ENCODE data around the gene SYT17. TPM values are rescaled to one million over a fixed set of nuclear protein-coding genes. Genes with fewer than 3 reads are reported as not detected.

The SYT17 gene
- total RNA-seq, 3 donors from 2014 or later (not counting 1 experiment from before 2014, with no cell fraction given) = 0.65 to 1.6 TPM; not detected in 1

DNA sequence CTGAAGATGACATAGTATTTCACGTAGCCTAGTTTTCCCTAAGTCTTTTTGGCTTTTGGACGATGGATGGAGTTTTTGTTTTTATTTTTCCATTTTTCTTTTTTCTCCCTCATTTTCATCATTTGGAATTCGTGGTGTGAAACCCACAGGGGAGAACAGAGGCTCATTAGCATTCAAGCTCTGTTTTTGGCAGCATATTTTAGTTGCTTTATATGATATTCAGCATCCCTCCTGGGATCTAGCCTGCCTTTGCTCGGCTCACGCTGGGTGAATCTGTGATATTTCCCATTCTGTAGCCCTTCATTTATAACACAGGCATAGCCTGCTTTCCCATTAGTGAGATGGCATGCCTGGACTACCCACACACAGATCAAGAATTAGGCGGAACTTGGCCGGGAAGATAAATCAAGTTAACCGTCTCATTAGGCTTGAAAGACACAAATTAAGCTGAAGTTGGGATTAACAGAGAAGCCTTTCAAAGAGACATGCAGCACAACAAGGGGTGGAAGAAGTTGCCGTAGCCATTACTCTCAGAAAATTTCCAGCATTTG is 97.4 kb downstream of the SYT17 start:
- no peak overlapping the region for H3K4me3 ChIP-seq (ENCODE audit: low read length)
- Mint-ChIP-seq H3K4me1 (no peaks in the 10 kb centered on the region), H3K9me3 (peaks cover 2 to 5% of the 10 kb centered on the region in 2 donors), H3K27me3 (ENCODE audit: low read depth in 2 of 2) (no peaks in the 10 kb centered on the region), H3K4me3 (no peak overlapping the region), H3K36me3 (no peaks in the 10 kb centered on the region), H3K27ac (no peak overlapping the region)
- no peak overlapping the region for H3K27ac ChIP-seq (ENCODE audit: low read length)
- ATAC-seq (no peak), DNase-seq (no peak)
- TF ChIP-seq, protein P1, sequence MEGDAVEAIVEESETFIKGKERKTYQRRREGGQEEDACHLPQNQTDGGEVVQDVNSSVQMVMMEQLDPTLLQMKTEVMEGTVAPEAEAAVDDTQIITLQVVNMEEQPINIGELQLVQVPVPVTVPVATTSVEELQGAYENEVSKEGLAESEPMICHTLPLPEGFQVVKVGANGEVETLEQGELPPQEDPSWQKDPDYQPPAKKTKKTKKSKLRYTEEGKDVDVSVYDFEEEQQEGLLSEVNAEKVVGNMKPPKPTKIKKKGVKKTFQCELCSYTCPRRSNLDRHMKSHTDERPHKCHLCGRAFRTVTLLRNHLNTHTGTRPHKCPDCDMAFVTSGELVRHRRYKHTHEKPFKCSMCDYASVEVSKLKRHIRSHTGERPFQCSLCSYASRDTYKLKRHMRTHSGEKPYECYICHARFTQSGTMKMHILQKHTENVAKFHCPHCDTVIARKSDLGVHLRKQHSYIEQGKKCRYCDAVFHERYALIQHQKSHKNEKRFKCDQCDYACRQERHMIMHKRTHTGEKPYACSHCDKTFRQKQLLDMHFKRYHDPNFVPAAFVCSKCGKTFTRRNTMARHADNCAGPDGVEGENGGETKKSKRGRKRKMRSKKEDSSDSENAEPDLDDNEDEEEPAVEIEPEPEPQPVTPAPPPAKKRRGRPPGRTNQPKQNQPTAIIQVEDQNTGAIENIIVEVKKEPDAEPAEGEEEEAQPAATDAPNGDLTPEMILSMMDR (IDR thresholded peaks at IDR 0.05) = no peak
- no peaks in the 10 kb centered on the region for H3K36me3 ChIP-seq (ENCODE audit: control insufficient read depth, insufficient read depth, low read length)
- intact Hi-C loops (cut with micrococcal nuclease) = no loop called here
- H3K4me1 ChIP-seq (ENCODE audit: control insufficient read depth, insufficient read depth, low read length) = no peaks in the 10 kb centered on the region
- WGBS (ENCODE audit: insufficient coverage) = 82% methylated on average over 7 of the region's 9 CpGs
- peaks cover 3% of the 10 kb centered on the region for H3K9me3 ChIP-seq (ENCODE audit: control insufficient read depth, insufficient read depth, low read length)
- no peaks in the 10 kb centered on the region for H3K27me3 ChIP-seq (ENCODE audit: control insufficient read depth, insufficient read depth, low read length)

GRCh38 chr16:19266774-19267173 is 98.7 kb downstream of the SYT17 start:
- Mint-ChIP-seq H3K4me3 (no peak overlapping the region), H3K27me3 (ENCODE audit: low read depth in 2 of 2) (peaks cover 0 to 3% of the 10 kb centered on the region in 2 donors), H3K4me1 (no peaks in the 10 kb centered on the region), H3K27ac (no peak overlapping the region), H3K36me3 (no peaks in the 10 kb centered on the region), H3K9me3 (peaks cover 2 to 5% of the 10 kb centered on the region in 2 donors)
- H3K36me3 ChIP-seq (ENCODE audit: control insufficient read depth, insufficient read depth, low read length) = no peaks in the 10 kb centered on the region
- no peaks in the 10 kb centered on the region for H3K27me3 ChIP-seq (ENCODE audit: control insufficient read depth, insufficient read depth, low read length)
- TF ChIP-seq, protein P1 (IDR thresholded peaks at IDR 0.05) = no peak
- no peak overlapping the region for H3K27ac ChIP-seq (ENCODE audit: low read length)
- no peak overlapping the region for H3K4me3 ChIP-seq (ENCODE audit: low read length)
- intact Hi-C loops (cut with micrococcal nuclease) = no loop called here
- WGBS (ENCODE audit: insufficient coverage) = 92% methylated on average over 11 of the region's 11 CpGs
- no peak for ATAC-seq
- no peaks in the 10 kb centered on the region for H3K4me1 ChIP-seq (ENCODE audit: control insufficient read depth, insufficient read depth, low read length)
- no peak for DNase-seq
- peaks cover 3% of the 10 kb centered on the region for H3K9me3 ChIP-seq (ENCODE audit: control insufficient read depth, insufficient read depth, low read length)

DNA sequence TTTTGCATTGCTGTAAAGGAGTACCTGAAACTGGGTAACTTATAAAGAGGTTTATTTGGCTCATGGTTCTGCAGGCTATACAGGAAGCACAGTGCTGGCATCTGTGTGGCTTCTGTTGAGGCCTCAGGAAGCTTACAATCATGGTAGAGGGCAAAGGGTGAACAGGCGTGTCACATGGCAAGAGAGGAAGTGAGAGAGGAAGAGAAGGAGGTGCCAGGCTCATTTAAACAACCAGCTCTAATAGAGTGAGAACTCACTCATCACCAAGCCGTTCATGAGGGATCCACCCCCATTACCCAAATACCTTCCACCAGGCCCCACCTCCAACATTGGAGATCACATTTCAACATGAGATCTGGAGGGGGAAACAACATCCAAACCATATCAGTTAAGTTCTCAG is 101.1 kb downstream of the SYT17 start:
- Mint-ChIP-seq H3K4me3 (no peak overlapping the region), H3K36me3 (no peaks in the 10 kb centered on the region), H3K4me1 (no peaks in the 10 kb centered on the region), H3K9me3 (peaks cover 2 to 5% of the 10 kb centered on the region in 2 donors), H3K27ac (no peak overlapping the region), H3K27me3 (ENCODE audit: low read depth in 2 of 2) (peaks cover 0 to 3% of the 10 kb centered on the region in 2 donors)
- ATAC-seq (no peak), DNase-seq (no peak)
- H3K27ac ChIP-seq (ENCODE audit: low read length) = no peak overlapping the region
- no peaks in the 10 kb centered on the region for H3K36me3 ChIP-seq (ENCODE audit: control insufficient read depth, insufficient read depth, low read length)
- intact Hi-C loops (cut with micrococcal nuclease) = no loop called here
- H3K4me3 ChIP-seq (ENCODE audit: low read length) = no peak overlapping the region
- H3K4me1 ChIP-seq (ENCODE audit: control insufficient read depth, insufficient read depth, low read length) = no peaks in the 10 kb centered on the region
- H3K27me3 ChIP-seq (ENCODE audit: control insufficient read depth, insufficient read depth, low read length) = no peaks in the 10 kb centered on the region
- H3K9me3 ChIP-seq (ENCODE audit: control insufficient read depth, insufficient read depth, low read length) = peaks cover 3% of the 10 kb centered on the region
- 75% methylated on average over 1 of the region's 2 CpGs for WGBS (ENCODE audit: insufficient coverage)
- TF ChIP-seq, protein P1 (IDR thresholded peaks at IDR 0.05) = no peak
